A673 (cell line): ENCODE results near the gene EDEM1. TPM values are rescaled to one million over a fixed set of nuclear protein-coding genes. Genes with fewer than 3 reads are reported as not detected.

Experiments
- BruUV-seq: library from RNA; stranded (reverse); fragments of 400-500 nt; replicated peaks from 2 replicates; lab custom pipeline; 2021; lab: Mats Ljungman, UMichigan
- CTCF ChIA-PET: fragments of 300-600 bp; sonication (Branson Sonifier 250); formaldehyde crosslinking; loops from one replicate; lab custom pipeline; 2022; ENCODE audit warnings: antibody characterized with exemption; lab: Charles Lee
- POLR2A ChIA-PET: fragments of 300-600 bp; sonication (Branson Sonifier 250); formaldehyde crosslinking; loops from one replicate; lab custom pipeline; 2022; ENCODE audit warnings: antibody characterized with exemption; ENCODE audit not compliant: low non-redundant PET; lab: Charles Lee
- DNase-seq: peaks from one replicate; pipeline ENCODE4 v3.0.0-alpha.2; 2015; ENCODE audit warnings: low spot score
- H3K27ac ChIP-seq: fragments of 200-600 bp; sonication (generic); 2 replicates; pipeline ENCODE4 v1.5.1; 2016; ENCODE audit warnings: mixed run types, low read depth, mild to moderate bottlenecking, mixed read lengths, antibody characterized with exemption, low read length; ENCODE audit not compliant: poor library complexity, severe bottlenecking
- H3K27me3 ChIP-seq: fragments of 200-600 bp; sonication (generic); replicated peaks from 2 replicates; pipeline ENCODE4 v1.6.1; 2017; ENCODE audit warnings: mixed run types, low read depth, mild to moderate bottlenecking, mixed read lengths, antibody characterized with exemption, low read length; ENCODE audit not compliant: insufficient read depth, poor library complexity
- H3K36me3 ChIP-seq: fragments of 200-600 bp; sonication (generic); 2 replicates; pipeline ENCODE4 v1.6.1; 2016; ENCODE audit warnings: mixed run types, mild to moderate bottlenecking, mixed read lengths, antibody characterized with exemption, low read length; ENCODE audit not compliant: insufficient read depth, poor library complexity, severe bottlenecking
- H3K4me1 ChIP-seq: fragments of 200-600 bp; sonication (generic); 2 replicates; pipeline ENCODE4 v1.6.1; 2017; ENCODE audit warnings: mixed run types, mild to moderate bottlenecking, mixed read lengths, antibody characterized with exemption, low read length; ENCODE audit not compliant: insufficient read depth, poor library complexity, severe bottlenecking
- H3K4me3 ChIP-seq: fragments of 200-600 bp; sonication (generic); 2 replicates; pipeline ENCODE4 v1.5.1; 2016; ENCODE audit warnings: low read depth, mixed run types, mild to moderate bottlenecking, mixed read lengths, low read length; ENCODE audit not compliant: poor library complexity, severe bottlenecking
- H3K9me3 ChIP-seq: fragments of 200-600 bp; sonication (generic); 2 replicates; pipeline ENCODE4 v1.6.1; 2016; ENCODE audit warnings: mixed run types, low read depth, mild to moderate bottlenecking, mixed read lengths, antibody characterized with exemption, low read length; ENCODE audit not compliant: poor library complexity, severe bottlenecking
- CTCF ChIP-seq: fragments of 300-800, 200-600 bp; sonication (generic); conservative IDR thresholded peaks from 2 replicates; pipeline ENCODE4 v1.5.1; 2017; ENCODE audit warnings: low read depth, mild to moderate bottlenecking, antibody characterized with exemption, low read length, moderate library complexity, mixed read lengths
- EZH2 ChIP-seq: fragments of 200-600 bp; sonication (generic); IDR thresholded peaks from 2 replicates; pipeline ENCODE4 v1.6.1; 2017; ENCODE audit warnings: borderline replicate concordance, low read depth, mild to moderate bottlenecking, mixed read lengths, antibody characterized with exemption, low read length; ENCODE audit not compliant: poor library complexity, severe bottlenecking
- intact Hi-C: fragments of 100-400 bp; cut with micrococcal nuclease; formaldehyde crosslinking; loops from one replicate; pipeline ENCODE4 v1.10.0; 2022; ENCODE audit not compliant: unreplicated experiment
- total RNA-seq: library from RNA; stranded (reverse); gene quantifications from 2 replicates; pipeline ENCODE4 v1.2.3, GENCODE V29; 2021

The EDEM1 gene
- total RNA-seq, 1 experiment from 2014 or later, result 32.1 TPM

- no peak for DNase-seq
- Histone ChIP-seq H3K27me3 (no peaks in the 10 kb centered on the region), H3K4me1 (peaks cover 7% of the 10 kb centered on the region), H3K4me3 (no peak overlapping the region), H3K27ac (no peak overlapping the region), H3K9me3 (no peaks in the 10 kb centered on the region), H3K36me3 (no peaks in the 10 kb centered on the region)
- no TSS peak for BruUV-seq
- intact Hi-C loops, result no loop called here
- CTCF ChIA-PET, result no interaction called here
- TF ChIP-seq EZH2 (no peak), CTCF (no peak)
- POLR2A ChIA-PET, result no interaction called here
These were observed 46.7 kb upstream of the EDEM1 start for GRCh38 chr3:5140839-5141238.

- no peak overlapping the region for H3K4me3 ChIP-seq
- peaks cover 7% of the 10 kb centered on the region for H3K4me1 ChIP-seq
- no peak for DNase-seq
- H3K27me3 ChIP-seq, result no peaks in the 10 kb centered on the region
- H3K9me3 ChIP-seq, result no peaks in the 10 kb centered on the region
- TF ChIP-seq CTCF, result no peak
- TF ChIP-seq EZH2, result no peak
- ChIA-PET POLR2A (no interaction called here), CTCF (no interaction called here)
- H3K36me3 ChIP-seq, result no peaks in the 10 kb centered on the region
- no TSS peak for BruUV-seq
- intact Hi-C loops, result no loop called here
- no peak overlapping the region for H3K27ac ChIP-seq
These were observed 45.7 kb upstream of the EDEM1 start for GRCh38 chr3:5141760-5142159.

GRCh38 chr3:5143464-5143863 lies 44.0 kb upstream of the EDEM1 start:
- Histone ChIP-seq H3K9me3 (no peaks in the 10 kb centered on the region), H3K4me1 (peaks cover 4% of the 10 kb centered on the region), H3K27me3 (no peaks in the 10 kb centered on the region), H3K27ac (no peak overlapping the region), H3K4me3 (no peak overlapping the region), H3K36me3 (no peaks in the 10 kb centered on the region)
- POLR2A ChIA-PET, result no interaction called here
- CTCF ChIA-PET, result no interaction called here
- intact Hi-C loops, result no loop called here
- TF ChIP-seq EZH2 (no peak), CTCF (no peak)
- DNase-seq, result no peak
- BruUV-seq, result no TSS peak
